SH-SY5Y (cell line): Measurements from ENCODE around the gene RPN2.

Source experiments
- GATA2 ChIP-seq: IDR thresholded peaks from 2 replicates; pipeline ENCODE4 v1.6.1; 2011; ENCODE audit warnings: mild to moderate bottlenecking, low read depth, low read length
- GATA3 ChIP-seq: IDR thresholded peaks from 2 replicates; pipeline ENCODE4 v1.6.1; 2011; ENCODE audit warnings: low read depth, mild to moderate bottlenecking, low read length, moderate library complexity

GRCh38 chr20:37235065-37235464 lies 55.9 kb downstream of the RPN2 start:
- TF ChIP-seq GATA3 (no peak; the same call in 1 of the 2 replicates), GATA2 (peak; percentile 71)
